Erythroblast (primary cell): Measurements from ENCODE around the gene BCL2L13.

Experiments
- GATA1 ChIP-seq: IDR thresholded peaks from 2 replicates; pipeline ENCODE4 v1.6.1; 2011; ENCODE audit warnings: low read depth, mild to moderate bottlenecking, control low read depth, low read length, moderate library complexity
- POLR2A ChIP-seq: IDR thresholded peaks from 2 replicates; pipeline ENCODE4 v1.6.1; 2011; ENCODE audit warnings: mild to moderate bottlenecking, low read length

DNA sequence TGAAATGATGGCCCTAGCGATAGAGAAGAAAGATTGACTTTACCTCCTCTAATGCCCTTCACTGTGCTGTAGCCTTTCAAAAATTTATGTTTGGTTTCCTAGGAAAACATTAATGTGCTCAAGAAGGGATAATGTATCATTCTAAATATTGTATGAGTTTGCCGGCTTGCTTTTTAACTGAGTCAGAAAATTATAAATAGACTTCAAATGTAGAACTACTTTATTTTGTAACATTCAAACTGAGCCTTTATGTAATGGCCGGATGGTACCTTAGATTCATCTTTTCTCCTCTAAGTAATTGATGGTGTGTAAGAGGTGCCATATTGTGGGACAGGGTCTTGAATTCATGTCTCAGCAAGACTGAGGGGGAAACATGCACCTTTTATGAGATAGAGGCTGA, 78.0 kb downstream of the BCL2L13 start:
- no peak for TF ChIP-seq POLR2A
- no peak for TF ChIP-seq GATA1
